ENCODE data around the gene PTPA.

- TF ChIP-seq CTCF (IDR thresholded peaks at IDR 0.05; ENCODE audit: low read depth, low read length): no peak
- no peak for TF ChIP-seq POLR2A (IDR thresholded peaks at IDR 0.05; ENCODE audit: extremely low read depth, insufficient read length)
These were observed 34.6 kb upstream of the PTPA start for GRCh38 chr9:129076640-129077037.
